ENCODE data around the gene NET1. TPM values are rescaled to one million over a fixed set of nuclear protein-coding genes. Genes with fewer than 3 reads are reported as not detected.
A peak's percentile ranks its signal among the peaks of the same experiment; 100 is the strongest.

The NET1 gene
- total RNA-seq, 4 donors from 2014 or later, result 272 to 430 (median 363) TPM

DNA sequence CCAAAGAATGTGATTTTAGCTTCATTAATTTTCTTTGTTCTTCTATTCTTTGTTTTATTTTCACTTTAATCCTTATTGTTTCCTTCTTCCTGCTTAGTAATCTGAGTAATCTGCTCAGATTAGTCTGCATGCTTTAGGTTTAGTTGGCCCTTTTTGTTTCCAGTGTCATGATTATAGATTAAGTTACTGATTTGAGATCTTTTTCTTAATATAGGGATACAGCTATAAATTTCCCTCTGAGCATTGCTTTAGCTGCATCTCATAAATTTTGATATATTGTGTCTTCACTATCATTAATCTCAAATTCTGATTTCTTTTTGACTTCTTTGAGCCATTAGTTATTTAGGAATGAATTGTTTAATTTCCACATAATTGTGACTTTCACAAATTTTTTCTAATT lies 6.2 kb downstream of the NET1 start:
- no peak overlapping the region for H3K4me3 ChIP-seq
- peaks cover 0 to 3% (median 0%) of the 10 kb centered on the region in 4 donors for H3K9me3 ChIP-seq
- no peak for DNase-seq (ENCODE audit: extremely low spot score)
- TF ChIP-seq POLR2A (IDR thresholded peaks at IDR 0.05; ENCODE audit: low read depth) (no peak), EP300 (IDR thresholded peaks at IDR 0.05) (no peak), POLR2AphosphoS5 (IDR thresholded peaks at IDR 0.05) (no peak)
- TF ChIP-seq, protein P1, sequence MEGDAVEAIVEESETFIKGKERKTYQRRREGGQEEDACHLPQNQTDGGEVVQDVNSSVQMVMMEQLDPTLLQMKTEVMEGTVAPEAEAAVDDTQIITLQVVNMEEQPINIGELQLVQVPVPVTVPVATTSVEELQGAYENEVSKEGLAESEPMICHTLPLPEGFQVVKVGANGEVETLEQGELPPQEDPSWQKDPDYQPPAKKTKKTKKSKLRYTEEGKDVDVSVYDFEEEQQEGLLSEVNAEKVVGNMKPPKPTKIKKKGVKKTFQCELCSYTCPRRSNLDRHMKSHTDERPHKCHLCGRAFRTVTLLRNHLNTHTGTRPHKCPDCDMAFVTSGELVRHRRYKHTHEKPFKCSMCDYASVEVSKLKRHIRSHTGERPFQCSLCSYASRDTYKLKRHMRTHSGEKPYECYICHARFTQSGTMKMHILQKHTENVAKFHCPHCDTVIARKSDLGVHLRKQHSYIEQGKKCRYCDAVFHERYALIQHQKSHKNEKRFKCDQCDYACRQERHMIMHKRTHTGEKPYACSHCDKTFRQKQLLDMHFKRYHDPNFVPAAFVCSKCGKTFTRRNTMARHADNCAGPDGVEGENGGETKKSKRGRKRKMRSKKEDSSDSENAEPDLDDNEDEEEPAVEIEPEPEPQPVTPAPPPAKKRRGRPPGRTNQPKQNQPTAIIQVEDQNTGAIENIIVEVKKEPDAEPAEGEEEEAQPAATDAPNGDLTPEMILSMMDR (IDR thresholded peaks at IDR 0.05), result no peak
- no peaks in the 10 kb centered on the region for H3K36me3 ChIP-seq
- intact Hi-C loops (cut with DNase I), result no loop called here
- no peaks in the 10 kb centered on the region for H3K27me3 ChIP-seq
- peaks cover 0 to 18% (median 5%) of the 10 kb centered on the region in 4 donors for H3K4me1 ChIP-seq
- H3K27ac ChIP-seq (replicated peaks in 1 of 4), result no peak overlapping the region

DNA sequence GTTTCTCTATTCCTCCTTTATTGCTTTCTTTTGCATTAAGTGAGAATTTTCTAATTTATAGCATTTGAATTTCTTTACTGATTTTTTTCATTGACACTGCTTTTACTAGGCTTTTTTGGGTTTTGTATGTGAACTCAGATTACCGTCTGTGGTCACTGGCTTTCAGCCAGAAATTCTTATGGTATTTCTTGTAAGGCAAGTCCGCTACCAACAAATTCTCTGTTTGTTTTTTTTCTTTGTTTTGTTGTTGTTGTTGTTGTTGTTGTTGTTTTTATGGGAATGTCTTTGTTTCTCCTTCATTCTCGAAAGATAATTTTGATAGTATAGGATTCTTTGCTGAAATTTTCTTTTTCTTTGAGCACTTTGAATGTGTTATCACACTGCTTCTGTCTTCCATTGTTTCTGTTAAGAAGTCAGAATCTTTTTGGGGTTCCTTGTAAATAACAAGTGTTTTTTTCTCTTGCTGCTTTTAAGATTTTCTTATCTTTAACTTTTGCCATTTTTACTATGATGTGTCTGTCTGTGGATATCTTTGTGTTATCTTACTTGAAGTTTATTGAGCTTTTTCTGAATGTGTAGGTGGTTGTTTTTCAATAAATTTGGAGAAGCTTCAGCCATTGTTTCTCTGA lies 7.2 kb downstream of the NET1 start:
- Histone ChIP-seq H3K9me3 (peaks cover 0 to 3% (median 0%) of the 10 kb centered on the region in 4 donors), H3K4me1 (peaks cover 0 to 18% (median 11%) of the 10 kb centered on the region in 4 donors), H3K4me3 (no peak overlapping the region), H3K27ac (replicated peaks in 1 of 4) (no peak overlapping the region), H3K27me3 (no peaks in the 10 kb centered on the region), H3K36me3 (no peaks in the 10 kb centered on the region)
- WGBS, result 93% methylated on average over 3 of the region's 3 CpGs
- TF ChIP-seq, protein P1 (IDR thresholded peaks at IDR 0.05), result no peak
- TF ChIP-seq EP300 (IDR thresholded peaks at IDR 0.05), result no peak
- no peak for TF ChIP-seq POLR2AphosphoS5 (IDR thresholded peaks at IDR 0.05)
- TF ChIP-seq POLR2A (IDR thresholded peaks at IDR 0.05; ENCODE audit: low read depth), result no peak
- no peak for DNase-seq (ENCODE audit: extremely low spot score)
- intact Hi-C loops (cut with DNase I), result no loop called here

- Histone ChIP-seq H3K27me3 (no peaks in the 10 kb centered on the region), H3K4me3 (no peak overlapping the region), H3K36me3 (no peaks in the 10 kb centered on the region), H3K9me3 (no peaks in the 10 kb centered on the region), H3K4me1 (peaks cover 0 to 59% (median 35%) of the 10 kb centered on the region in 4 donors), H3K27ac (replicated peaks in 1 of 4) (peak overlapping the region in 1 of 4 donors; percentile 37)
- no peak for DNase-seq (ENCODE audit: extremely low spot score)
- 32% methylated on average over 2 of the region's 2 CpGs for WGBS
- intact Hi-C loops (cut with DNase I), result no loop called here
- TF ChIP-seq EP300 (IDR thresholded peaks at IDR 0.05) (no peak), POLR2A (IDR thresholded peaks at IDR 0.05; ENCODE audit: low read depth) (no peak), POLR2AphosphoS5 (IDR thresholded peaks at IDR 0.05) (no peak)
- TF ChIP-seq, protein P1 (IDR thresholded peaks at IDR 0.05), result no peak
Observed at GRCh38 chr10:5423771-5424170, 11.4 kb downstream of the NET1 start.

DNA sequence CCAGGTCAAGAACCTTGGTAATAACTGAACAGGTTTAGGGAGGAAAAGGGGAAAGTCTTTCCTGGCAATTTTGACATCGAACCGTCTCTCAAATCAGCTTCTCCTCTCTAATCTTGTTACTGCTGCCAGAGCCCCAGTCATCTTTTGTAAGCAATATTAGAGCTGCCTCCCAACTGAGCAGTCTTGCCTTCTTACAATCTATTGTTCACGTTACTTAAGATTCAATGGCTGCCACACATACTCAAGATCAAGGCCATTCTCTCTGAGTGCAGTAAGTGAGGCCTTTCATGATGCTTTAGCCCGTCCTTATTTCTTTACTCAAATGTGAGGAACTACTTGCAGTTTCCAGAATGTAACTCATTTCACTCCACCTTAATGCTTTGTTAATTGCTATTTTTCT lies 12.4 kb downstream of the NET1 start:
- Histone ChIP-seq H3K4me1 (peaks cover 0 to 59% (median 35%) of the 10 kb centered on the region in 4 donors), H3K27me3 (no peaks in the 10 kb centered on the region), H3K27ac (replicated peaks in 1 of 4) (peak overlapping the region; percentile 27 to 51 (median 34)), H3K4me3 (no peak overlapping the region), H3K9me3 (no peaks in the 10 kb centered on the region), H3K36me3 (no peaks in the 10 kb centered on the region)
- TF ChIP-seq EP300 (IDR thresholded peaks at IDR 0.05) (no peak), POLR2A (IDR thresholded peaks at IDR 0.05; ENCODE audit: low read depth) (no peak), POLR2AphosphoS5 (IDR thresholded peaks at IDR 0.05) (no peak)
- TF ChIP-seq, protein P1 (IDR thresholded peaks at IDR 0.05), result no peak
- intact Hi-C loops (cut with DNase I), result no loop called here
- no peak for DNase-seq (ENCODE audit: extremely low spot score)
- WGBS, result 84% methylated on average over 3 of the region's 4 CpGs

All from esophagus muscularis mucosa (tissue), 4 donors.